HepG2 (cell line): ENCODE data around the gene MXD1. TPM values are rescaled to one million over a fixed set of nuclear protein-coding genes. Genes with fewer than 3 reads are reported as not detected.

Source experiments
- ATAC-seq: fragments of 200-7000 bp; cut with Tn5 transposase; 3 replicates; pipeline ENCODE4 v1.9.1; 2020; ENCODE audit warnings: mild to moderate bottlenecking, moderate library complexity
- BruUV-seq: library from RNA; stranded (reverse); fragments of 400-500 nt; replicated peaks from 2 replicates; lab custom pipeline; 2021; lab: Mats Ljungman, UMichigan
- CTCF ChIA-PET: fragments of 300-600 bp; formaldehyde crosslinking; extraction: SDS; loops from one replicate; lab custom pipeline; 2021; ENCODE audit warnings: low total read pairs, inconsistent platforms, low intra/inter-chr PET ratio; lab: Yijun Ruan, JAX
- POLR2A ChIA-PET: fragments of 350-600 bp; sonication (Branson Sonifier 250); formaldehyde crosslinking; loops from one replicate; lab custom pipeline; 2020; ENCODE audit warnings: antibody characterized with exemption, inconsistent platforms; lab: Yijun Ruan, JAX
- DNase-seq: peaks from one replicate; pipeline ENCODE4 v3.0.0-alpha.2; 2015; ENCODE audit warnings: low spot score
- FAIRE-seq: peaks from 3 replicates; lab custom pipeline; 2011; peaks lifted over from hg19 to GRCh38; lab: Jason Lieb, UNC
- H2AFZ ChIP-seq: one replicate; pipeline ENCODE4 v1.6.1; 2011; ENCODE audit warnings: low read length, inconsistent platforms
- H3K27ac ChIP-seq: fragments of 300-600 bp; 3 replicates; pipeline ENCODE4 v1.8.0; 2011; ENCODE audit warnings: mixed run types, mild to moderate bottlenecking, mixed read lengths, low read length, inconsistent platforms; ENCODE audit not compliant: insufficient read depth; ENCODE audit errors: extremely low read length
- H3K27me3 ChIP-seq, 2 experiments: fragments of 200-600 bp in 1 of 2; 2 replicates in 1 of 2; 3 replicates in 1 of 2; pipeline versions ENCODE4 v1.6.0 to v1.8.0; 2011; ENCODE audit warnings: low read length in 2 of 2, mild to moderate bottlenecking in 2 of 2, moderate library complexity in 2 of 2, inconsistent platforms in 1 of 2; ENCODE audit not compliant: insufficient read depth in 2 of 2, control insufficient read depth in 1 of 2
- H3K36me3 ChIP-seq, 2 experiments: fragments of 200-600 bp in 1 of 2; replicated peaks in 1 of 2; 2 replicates in 1 of 2; 3 replicates in 1 of 2; pipeline versions ENCODE4 v1.5.1 to v1.8.0; 2011; ENCODE audit warnings: low read length in 2 of 2, inconsistent platforms in 1 of 2; ENCODE audit not compliant: insufficient read depth in 2 of 2, control insufficient read depth in 1 of 2
- H3K4me1 ChIP-seq: 2 replicates; pipeline ENCODE4 v1.5.1; 2012; ENCODE audit warnings: low read length, inconsistent platforms; ENCODE audit not compliant: insufficient read depth
- H3K4me2 ChIP-seq: 2 replicates; pipeline ENCODE4 v1.6.0; 2011; ENCODE audit warnings: low read depth, low read length, inconsistent platforms
- H3K4me3 ChIP-seq, 3 experiments: fragments of 200-600 bp in 1 of 3; sonication (generic), shearing (Covaris generic) in 1 of 3; replicated peaks in 1 of 3; 2 replicates each; pipeline ENCODE4 v1.5.1; 2011 to 2016; ENCODE audit warnings: low read length in 3 of 3, inconsistent platforms in 2 of 3, low read depth in 2 of 3, mild to moderate bottlenecking in 2 of 3, control low read depth in 1 of 3, mixed read lengths in 1 of 3; ENCODE audit not compliant: insufficient read depth in 1 of 3
- H3K79me2 ChIP-seq: one replicate; pipeline ENCODE4 v1.6.1; 2011; ENCODE audit warnings: low read length, inconsistent platforms; ENCODE audit not compliant: insufficient read depth
- H3K9ac ChIP-seq: 2 replicates; pipeline ENCODE4 v1.6.0; 2011; ENCODE audit warnings: mild to moderate bottlenecking, low read depth, low read length, inconsistent platforms; ENCODE audit not compliant: insufficient read depth
- H3K9me3 ChIP-seq: 2 replicates; pipeline ENCODE4 v1.5.1; 2012; ENCODE audit warnings: mild to moderate bottlenecking, low read length
- H4K20me1 ChIP-seq: 2 replicates; pipeline ENCODE4 v1.6.0; 2011; ENCODE audit warnings: inconsistent platforms, mild to moderate bottlenecking, low read length, moderate library complexity; ENCODE audit not compliant: insufficient read depth
- CENPT ChIP-seq: sonication (generic); formaldehyde crosslinking; IDR thresholded peaks from 2 replicates; pipeline ENCODE4 v1.8.0; 2022; ENCODE audit warnings: low read depth, mild to moderate bottlenecking, moderate library complexity, missing genetic modification reagents
- MNT ChIP-seq: fragments of 450-650 bp; IDR thresholded peaks from 2 replicates; pipeline ENCODE4 v1.6.1; 2016
- REL ChIP-seq: sonication (generic); formaldehyde crosslinking; conservative IDR thresholded peaks from 2 replicates; pipeline ENCODE4 v1.8.0; 2022; ENCODE audit warnings: mild to moderate bottlenecking, missing genetic modification reagents, moderate library complexity
- TRIM22 ChIP-seq: fragments of 450-650 bp; IDR thresholded peaks from 2 replicates; pipeline ENCODE4 v1.6.1; 2017
- ZNF629 ChIP-seq: sonication (generic); formaldehyde crosslinking; conservative IDR thresholded peaks from 2 replicates; pipeline ENCODE4 v1.5.0; 2020; ENCODE audit warnings: missing genetic modification reagents
- WGBS: methylation state at CpG from one replicate; pipeline ENCODE4 v1.1.6; 2017; ENCODE audit warnings: low lambda C conversion rate; 5-methylcytosine and 5-hydroxymethylcytosine counted together
- in situ Hi-C: cut with HindIII; loops from 2 replicates; pipeline ENCODE4 v1.10.0; 2017; ENCODE audit warnings: low pct_unique_long_range_greater_than_20kb; ENCODE audit not compliant: extremely low pct_ligation_motif_present
- intact Hi-C: fragments of 100-400 bp; cut with micrococcal nuclease; formaldehyde crosslinking; loops from one replicate; pipeline ENCODE4 v1.10.0; 2022; ENCODE audit not compliant: unreplicated experiment
- polyA plus RNA-seq, 8 experiments: library from polyadenylated mRNA; depleted of rRNA in 3 of 8; stranded (reverse) in 7 of 8; unstranded in 1 of 8; fragments of >200 nt; fragmentation: Illumina TruSeq in 4 of 8; extraction: Trizol in 4 of 8; gene quantifications; 2 replicates each; pipeline versions ENCODE4 v1.2.1 to v1.2.3, GENCODE V29; 2011 to 2016; ENCODE audit warnings: low read depth in 4 of 8, missing spikeins in 1 of 8, mixed read lengths in 1 of 8; ENCODE audit not compliant: insufficient read depth in 1 of 8
- total RNA-seq, 5 experiments: library from RNA; depleted of rRNA; stranded (reverse); fragments of >200 nt; fragmentation: Illumina TruSeq; extraction: Trizol; gene quantifications; 2 replicates each; pipeline ENCODE4 v1.2.3, GENCODE V29; 2016; ENCODE audit warnings: low read depth in 1 of 5

Gene MXD1
- total and polyA plus RNA-seq, 2 of the 13 experiments (the other 11 are each of a cell fraction or from before 2014, with no cell fraction given) = 6.4 to 14.9 TPM

- in situ Hi-C loops = no loop called here
- FAIRE-seq = no peak
- CTCF ChIA-PET = no interaction called here
- no peak overlapping the region for H3K9ac ChIP-seq
- H3K4me2 ChIP-seq = no peak overlapping the region
- H3K27me3 ChIP-seq = no peaks in the 10 kb centered on the region
- TF ChIP-seq TRIM22 (no peak), CENPT (CRISPR knock-in tag) (no peak)
- peak; percentile 8; the same call in 1 of the 3 replicates for ATAC-seq
- H3K4me1 ChIP-seq = peaks cover 54% of the 10 kb centered on the region
- no peak overlapping the region for H3K4me3 ChIP-seq
- BruUV-seq = no TSS peak
- no peak overlapping the region for H2AFZ ChIP-seq
- no peaks in the 10 kb centered on the region for H3K79me2 ChIP-seq
- H4K20me1 ChIP-seq = no peaks in the 10 kb centered on the region
- no peaks in the 10 kb centered on the region for H3K9me3 ChIP-seq
- no peaks in the 10 kb centered on the region for H3K36me3 ChIP-seq
- POLR2A ChIA-PET = interaction anchor here (0.5 to 1.2 kb wide), 3 partner anchors 63 to 130 kb away, joined by 3 to 5 read pairs (median 3); partner anchors contain the start of gene MXD1
- intact Hi-C loops = no loop called here
- 91% methylated on average over 4 of the region's 4 CpGs for WGBS
- DNase-seq = no peak
- H3K27ac ChIP-seq = no peak overlapping the region
Observed at GRCh38 chr2:69977906-69978482, 63.1 kb downstream of the MXD1 start.

- peaks cover 41% of the 10 kb centered on the region for H3K4me1 ChIP-seq
- no peak for FAIRE-seq
- ChIA-PET CTCF (no interaction called here), POLR2A (interaction anchor here (1.3 to 3.0 kb wide), 2 partner anchors 16 to 66 kb away, joined by 4 to 9 read pairs; partner anchors contain the start of gene MXD1)
- no peak overlapping the region for H2AFZ ChIP-seq
- no TSS peak for BruUV-seq
- in situ Hi-C loops (no loop called here), intact Hi-C loops (no loop called here)
- no peaks in the 10 kb centered on the region; a peak in 1 of 5 replicates for H3K27me3 ChIP-seq
- ATAC-seq = no peak
- WGBS = 39% methylated on average over 8 of the region's 8 CpGs
- H3K4me2 ChIP-seq = no peak overlapping the region
- no peak overlapping the region for H3K27ac ChIP-seq
- no peaks in the 10 kb centered on the region for H3K79me2 ChIP-seq
- no peaks in the 10 kb centered on the region for H3K9me3 ChIP-seq
- H3K9ac ChIP-seq = no peak overlapping the region
- H3K36me3 ChIP-seq = no peaks in the 10 kb centered on the region
- H3K4me3 ChIP-seq = no peak overlapping the region
- no peaks in the 10 kb centered on the region for H4K20me1 ChIP-seq
- DNase-seq = no peak
- no peak for TF ChIP-seq REL
- peak; percentile 65 for TF ChIP-seq MNT
- 0 out of 2 replicates have a peak, but pooled peaks have one; percentile 22 for TF ChIP-seq ZNF629 (CRISPR knock-in tag)
Observed at GRCh38 chr2:69979902-69980807, 65.2 kb downstream of the MXD1 start.
